Globus pallidus (tissue), 1 donor: ENCODE data around the gene C18orf32.
"Not testable (repeated sequence)": the region's sequence is repeated elsewhere in the genome, so short reads cannot be mapped to it uniquely, and the experiment has no call there.

ENCODE experiments used
- DNase-seq: peaks from one replicate; pipeline ENCODE4 v3.0.0-alpha.2; 2015; ENCODE audit warnings: low spot score

The C18orf32 gene

GRCh38 chr18:49467599-49467998 is 19.4 kb downstream of the C18orf32 start:
- DNase-seq, result no peak

- no peak for DNase-seq
These were observed 19.9 kb downstream of the C18orf32 start for GRCh38 chr18:49467019-49467563.

- DNase-seq, result no peak
These were observed 22.1 kb downstream of the C18orf32 start for GRCh38 chr18:49464718-49465598.

- no peak for DNase-seq
These were observed 25.4 kb downstream of the C18orf32 start for GRCh38 chr18:49461602-49461977.

- no peak for DNase-seq
These were observed 25.9 kb downstream of the C18orf32 start for GRCh38 chr18:49460976-49461601.

GRCh38 chr18:49459404-49460171 is 27.4 kb downstream of the C18orf32 start:
- no peak for DNase-seq

GRCh38 chr18:49457616-49458015 is 29.4 kb downstream of the C18orf32 start:
- no peak for DNase-seq

- DNase-seq, result no peak
These were observed 30.2 kb downstream of the C18orf32 start for GRCh38 chr18:49456794-49457193.

GRCh38 chr18:49452534-49452933 is 34.5 kb downstream of the C18orf32 start:
- not testable (repeated sequence) for DNase-seq

- peak; percentile 26 for DNase-seq
These were observed 39.0 kb downstream of the C18orf32 start for GRCh38 chr18:49447810-49448745.

- no peak for DNase-seq
These were observed 40.6 kb downstream of the C18orf32 start for GRCh38 chr18:49446481-49446880.

GRCh38 chr18:49444581-49444980 is 42.5 kb downstream of the C18orf32 start:
- DNase-seq, result no peak

GRCh38 chr18:49443837-49444236 is 43.2 kb downstream of the C18orf32 start:
- no peak for DNase-seq

GRCh38 chr18:49441338-49441938 is 45.6 kb downstream of the C18orf32 start:
- DNase-seq, result no peak

- no peak for DNase-seq
These were observed 51.9 kb downstream of the C18orf32 start for GRCh38 chr18:49435170-49435569.

GRCh38 chr18:49432602-49433001 is 54.4 kb downstream of the C18orf32 start:
- no peak for DNase-seq

- no peak for DNase-seq
These were observed 55.7 kb downstream of the C18orf32 start for GRCh38 chr18:49431165-49431962.
